Activated naive CD8-positive, alpha-beta T cell (primary cell): ENCODE measurements around the gene TST.

Source experiments
- H3K27ac Mint-ChIP-seq: one replicate; pipeline ENCODE4 v1.8.0; 2021; ENCODE audit warnings: mixed read lengths
- H3K27me3 Mint-ChIP-seq: one replicate; pipeline ENCODE4 v1.8.0; 2021; ENCODE audit warnings: mixed read lengths
- H3K36me3 Mint-ChIP-seq: one replicate; pipeline ENCODE4 v1.8.0; 2021; ENCODE audit warnings: mixed read lengths
- H3K4me1 Mint-ChIP-seq: one replicate; pipeline ENCODE4 v1.8.0; 2021; ENCODE audit warnings: low read depth, mixed read lengths
- H3K4me3 Mint-ChIP-seq: one replicate; pipeline ENCODE4 v1.8.0; 2021; ENCODE audit warnings: mild to moderate bottlenecking, mixed read lengths
- H3K9me3 Mint-ChIP-seq: one replicate; pipeline ENCODE4 v1.8.0; 2021; ENCODE audit warnings: low read depth, mixed read lengths

The TST gene

GRCh38 chr22:37058917-37059701 lies 39.9 kb upstream of the TST start:
- Mint-ChIP-seq H3K27me3 (no peaks in the 10 kb centered on the region), H3K4me3 (no peak overlapping the region), H3K36me3 (no peaks in the 10 kb centered on the region), H3K9me3 (no peaks in the 10 kb centered on the region), H3K4me1 (peaks cover 19% of the 10 kb centered on the region), H3K27ac (no peak overlapping the region)

- peaks cover 15% of the 10 kb centered on the region for H3K4me1 Mint-ChIP-seq
- no peaks in the 10 kb centered on the region for H3K36me3 Mint-ChIP-seq
- no peak overlapping the region for H3K4me3 Mint-ChIP-seq
- no peak overlapping the region for H3K27ac Mint-ChIP-seq
- H3K9me3 Mint-ChIP-seq, result no peaks in the 10 kb centered on the region
- no peaks in the 10 kb centered on the region for H3K27me3 Mint-ChIP-seq
Measured at GRCh38 chr22:37057796-37058510, 38.7 kb upstream of the TST start.

GRCh38 chr22:37057226-37057625 lies 38.0 kb upstream of the TST start:
- no peak overlapping the region for H3K4me3 Mint-ChIP-seq
- no peaks in the 10 kb centered on the region for H3K27me3 Mint-ChIP-seq
- H3K4me1 Mint-ChIP-seq, result peaks cover 19% of the 10 kb centered on the region
- no peaks in the 10 kb centered on the region for H3K36me3 Mint-ChIP-seq
- no peaks in the 10 kb centered on the region for H3K9me3 Mint-ChIP-seq
- no peak overlapping the region for H3K27ac Mint-ChIP-seq

- Mint-ChIP-seq H3K36me3 (no peaks in the 10 kb centered on the region), H3K4me3 (no peak overlapping the region), H3K9me3 (no peaks in the 10 kb centered on the region), H3K27me3 (no peaks in the 10 kb centered on the region), H3K27ac (no peak overlapping the region), H3K4me1 (peaks cover 21% of the 10 kb centered on the region)
Measured at GRCh38 chr22:37056246-37056645, 37.0 kb upstream of the TST start.

- H3K27ac Mint-ChIP-seq, result no peak overlapping the region
- H3K9me3 Mint-ChIP-seq, result no peaks in the 10 kb centered on the region
- no peak overlapping the region for H3K4me3 Mint-ChIP-seq
- H3K4me1 Mint-ChIP-seq, result peaks cover 12% of the 10 kb centered on the region
- H3K36me3 Mint-ChIP-seq, result no peaks in the 10 kb centered on the region
- H3K27me3 Mint-ChIP-seq, result no peaks in the 10 kb centered on the region
Measured at GRCh38 chr22:37054600-37055365, 35.5 kb upstream of the TST start.

- H3K27me3 Mint-ChIP-seq, result no peaks in the 10 kb centered on the region
- no peaks in the 10 kb centered on the region for H3K9me3 Mint-ChIP-seq
- peaks cover 12% of the 10 kb centered on the region for H3K4me1 Mint-ChIP-seq
- H3K36me3 Mint-ChIP-seq, result no peaks in the 10 kb centered on the region
- H3K27ac Mint-ChIP-seq, result no peak overlapping the region
- H3K4me3 Mint-ChIP-seq, result peak overlapping the region; percentile 42
Measured at GRCh38 chr22:37054056-37054395, 34.8 kb upstream of the TST start.

- Mint-ChIP-seq H3K36me3 (no peaks in the 10 kb centered on the region), H3K9me3 (no peaks in the 10 kb centered on the region), H3K27me3 (no peaks in the 10 kb centered on the region), H3K4me3 (peak overlapping the region; percentile 78), H3K4me1 (peaks cover 12% of the 10 kb centered on the region), H3K27ac (no peak overlapping the region)
Measured at GRCh38 chr22:37053310-37054055, 34.2 kb upstream of the TST start.

GRCh38 chr22:37052386-37053309 lies 33.4 kb upstream of the TST start:
- Mint-ChIP-seq H3K27ac (peak overlapping the region; percentile 25), H3K27me3 (no peaks in the 10 kb centered on the region), H3K4me1 (peaks cover 12% of the 10 kb centered on the region), H3K36me3 (no peaks in the 10 kb centered on the region), H3K4me3 (peak overlapping the region; percentile 78), H3K9me3 (no peaks in the 10 kb centered on the region)

GRCh38 chr22:37051391-37052385 lies 32.4 kb upstream of the TST start, which contains the start of gene KCTD17:
TSS of gene KCTD17 (plus strand) at chr22:37051742. CDS start at chr22:37051761, 19 bp downstream.
- Mint-ChIP-seq H3K27ac (peak within 1 kb of the TSS; percentile 25), H3K4me1 (peaks cover 12% of the 10 kb centered on the region), H3K9me3 (no peaks in the 10 kb centered on the region), H3K27me3 (no peaks in the 10 kb centered on the region), H3K4me3 (peak within 1 kb of the TSS; percentile 78), H3K36me3 (no peaks in the 10 kb centered on the region)

- no peaks in the 10 kb centered on the region for H3K27me3 Mint-ChIP-seq
- no peaks in the 10 kb centered on the region for H3K9me3 Mint-ChIP-seq
- peaks cover 12% of the 10 kb centered on the region for H3K4me1 Mint-ChIP-seq
- peak overlapping the region; percentile 77 for H3K4me3 Mint-ChIP-seq
- no peak overlapping the region for H3K27ac Mint-ChIP-seq
- no peaks in the 10 kb centered on the region for H3K36me3 Mint-ChIP-seq
Measured at GRCh38 chr22:37050913-37051312, 31.7 kb upstream of the TST start.

GRCh38 chr22:37049224-37049623 lies 30.0 kb upstream of the TST start:
- no peaks in the 10 kb centered on the region for H3K36me3 Mint-ChIP-seq
- no peaks in the 10 kb centered on the region for H3K27me3 Mint-ChIP-seq
- H3K27ac Mint-ChIP-seq, result no peak overlapping the region
- H3K4me1 Mint-ChIP-seq, result peaks cover 17% of the 10 kb centered on the region
- no peak overlapping the region for H3K4me3 Mint-ChIP-seq
- H3K9me3 Mint-ChIP-seq, result no peaks in the 10 kb centered on the region

GRCh38 chr22:37048133-37048532 lies 28.9 kb upstream of the TST start:
- Mint-ChIP-seq H3K4me1 (peaks cover 16% of the 10 kb centered on the region), H3K36me3 (no peaks in the 10 kb centered on the region), H3K4me3 (no peak overlapping the region), H3K27me3 (no peaks in the 10 kb centered on the region), H3K9me3 (no peaks in the 10 kb centered on the region), H3K27ac (no peak overlapping the region)

- H3K27me3 Mint-ChIP-seq, result no peaks in the 10 kb centered on the region
- H3K27ac Mint-ChIP-seq, result no peak overlapping the region
- H3K4me3 Mint-ChIP-seq, result no peak overlapping the region
- no peaks in the 10 kb centered on the region for H3K9me3 Mint-ChIP-seq
- no peaks in the 10 kb centered on the region for H3K36me3 Mint-ChIP-seq
- peaks cover 7% of the 10 kb centered on the region for H3K4me1 Mint-ChIP-seq
Measured at GRCh38 chr22:37047006-37047405, 27.8 kb upstream of the TST start.
